HepG2 (cell line): ENCODE results near the gene CXCL8. TPM values are rescaled to one million over a fixed set of nuclear protein-coding genes. Genes with fewer than 3 reads are reported as not detected.

ENCODE experiments used
- ATAC-seq: fragments of 200-7000 bp; cut with Tn5 transposase; 3 replicates; pipeline ENCODE4 v1.9.1; 2020; ENCODE audit warnings: mild to moderate bottlenecking, moderate library complexity
- BruUV-seq: library from RNA; stranded (reverse); fragments of 400-500 nt; replicated peaks from 2 replicates; lab custom pipeline; 2021; lab: Mats Ljungman, UMichigan
- CTCF ChIA-PET: fragments of 300-600 bp; formaldehyde crosslinking; extraction: SDS; loops from one replicate; lab custom pipeline; 2021; ENCODE audit warnings: low total read pairs, inconsistent platforms, low intra/inter-chr PET ratio; lab: Yijun Ruan, JAX
- POLR2A ChIA-PET: fragments of 350-600 bp; sonication (Branson Sonifier 250); formaldehyde crosslinking; loops from one replicate; lab custom pipeline; 2020; ENCODE audit warnings: antibody characterized with exemption, inconsistent platforms; lab: Yijun Ruan, JAX
- DNase-seq: peaks from one replicate; pipeline ENCODE4 v3.0.0-alpha.2; 2015; ENCODE audit warnings: low spot score
- FAIRE-seq: peaks from 3 replicates; lab custom pipeline; 2011; peaks lifted over from hg19 to GRCh38; lab: Jason Lieb, UNC
- H2AFZ ChIP-seq: one replicate; pipeline ENCODE4 v1.6.1; 2011; ENCODE audit warnings: low read length, inconsistent platforms
- H3K27ac ChIP-seq: fragments of 300-600 bp; 3 replicates; pipeline ENCODE4 v1.8.0; 2011; ENCODE audit warnings: mixed run types, mild to moderate bottlenecking, mixed read lengths, low read length, inconsistent platforms; ENCODE audit not compliant: insufficient read depth; ENCODE audit errors: extremely low read length
- H3K27me3 ChIP-seq, 2 experiments: fragments of 200-600 bp in 1 of 2; 2 replicates in 1 of 2; 3 replicates in 1 of 2; pipeline versions ENCODE4 v1.6.0 to v1.8.0; 2011; ENCODE audit warnings: low read length in 2 of 2, mild to moderate bottlenecking in 2 of 2, moderate library complexity in 2 of 2, inconsistent platforms in 1 of 2; ENCODE audit not compliant: insufficient read depth in 2 of 2, control insufficient read depth in 1 of 2
- H3K36me3 ChIP-seq, 2 experiments: fragments of 200-600 bp in 1 of 2; replicated peaks in 1 of 2; 2 replicates in 1 of 2; 3 replicates in 1 of 2; pipeline versions ENCODE4 v1.5.1 to v1.8.0; 2011; ENCODE audit warnings: low read length in 2 of 2, inconsistent platforms in 1 of 2; ENCODE audit not compliant: insufficient read depth in 2 of 2, control insufficient read depth in 1 of 2
- H3K4me1 ChIP-seq: 2 replicates; pipeline ENCODE4 v1.5.1; 2012; ENCODE audit warnings: low read length, inconsistent platforms; ENCODE audit not compliant: insufficient read depth
- H3K4me2 ChIP-seq: 2 replicates; pipeline ENCODE4 v1.6.0; 2011; ENCODE audit warnings: low read depth, low read length, inconsistent platforms
- H3K4me3 ChIP-seq, 3 experiments: fragments of 200-600 bp in 1 of 3; sonication (generic), shearing (Covaris generic) in 1 of 3; replicated peaks in 1 of 3; 2 replicates each; pipeline ENCODE4 v1.5.1; 2011 to 2016; ENCODE audit warnings: low read length in 3 of 3, inconsistent platforms in 2 of 3, low read depth in 2 of 3, mild to moderate bottlenecking in 2 of 3, control low read depth in 1 of 3, mixed read lengths in 1 of 3; ENCODE audit not compliant: insufficient read depth in 1 of 3
- H3K79me2 ChIP-seq: one replicate; pipeline ENCODE4 v1.6.1; 2011; ENCODE audit warnings: low read length, inconsistent platforms; ENCODE audit not compliant: insufficient read depth
- H3K9ac ChIP-seq: 2 replicates; pipeline ENCODE4 v1.6.0; 2011; ENCODE audit warnings: mild to moderate bottlenecking, low read depth, low read length, inconsistent platforms; ENCODE audit not compliant: insufficient read depth
- H3K9me3 ChIP-seq: 2 replicates; pipeline ENCODE4 v1.5.1; 2012; ENCODE audit warnings: mild to moderate bottlenecking, low read length
- H4K20me1 ChIP-seq: 2 replicates; pipeline ENCODE4 v1.6.0; 2011; ENCODE audit warnings: inconsistent platforms, mild to moderate bottlenecking, low read length, moderate library complexity; ENCODE audit not compliant: insufficient read depth
- ARNTL ChIP-seq: sonication (generic); formaldehyde crosslinking; IDR thresholded peaks from 2 replicates; pipeline ENCODE4 v1.4.0; 2020; ENCODE audit warnings: mild to moderate bottlenecking, missing genetic modification reagents
- CAMTA2 ChIP-seq: sonication (generic); formaldehyde crosslinking; IDR thresholded peaks from 2 replicates; pipeline ENCODE4 v1.4.0; 2020; ENCODE audit warnings: mild to moderate bottlenecking, missing genetic modification reagents, borderline replicate concordance
- DZIP1 ChIP-seq: sonication (generic); formaldehyde crosslinking; IDR thresholded peaks from 2 replicates; pipeline ENCODE4 v1.5.0; 2020; ENCODE audit warnings: mild to moderate bottlenecking, missing genetic modification reagents
- MNT ChIP-seq: fragments of 450-650 bp; IDR thresholded peaks from 2 replicates; pipeline ENCODE4 v1.6.1; 2016
- NFKB2 ChIP-seq: sonication (generic); formaldehyde crosslinking; IDR thresholded peaks from 2 replicates; pipeline ENCODE4 v1.4.0; 2020; ENCODE audit warnings: missing genetic modification reagents, borderline replicate concordance
- SMARCE1 ChIP-seq: fragments of 450-650 bp; IDR thresholded peaks from 2 replicates; pipeline ENCODE4 v1.6.1; 2017; ENCODE audit warnings: borderline replicate concordance
- SNAPC2 ChIP-seq: sonication (generic); formaldehyde crosslinking; IDR thresholded peaks from 2 replicates; pipeline ENCODE4 v1.8.1; 2022; ENCODE audit warnings: mild to moderate bottlenecking, missing genetic modification reagents
- SYNCRIP ChIP-seq: fragments of 200-400 bp; formaldehyde crosslinking; IDR thresholded peaks from 2 replicates; pipeline ENCODE4 v1.6.1; 2018; ENCODE audit warnings: mild to moderate bottlenecking, low read depth, low read length; ENCODE audit not compliant: insufficient read depth
- ZNF207 ChIP-seq: fragments of 450-650 bp; IDR thresholded peaks from 2 replicates; pipeline ENCODE4 v1.6.1; 2016; ENCODE audit warnings: antibody characterized with exemption, borderline replicate concordance
- ZNF235 ChIP-seq: sonication (generic); formaldehyde crosslinking; IDR thresholded peaks from 2 replicates; pipeline ENCODE4 v1.8.1; 2023; ENCODE audit warnings: mild to moderate bottlenecking, missing genetic modification reagents, borderline replicate concordance
- ZNF34 ChIP-seq: sonication (generic); formaldehyde crosslinking; IDR thresholded peaks from 2 replicates; pipeline ENCODE4 v1.4.0; 2020; ENCODE audit warnings: mild to moderate bottlenecking, missing genetic modification reagents, borderline replicate concordance
- ZNF503 ChIP-seq: sonication (generic); formaldehyde crosslinking; IDR thresholded peaks from 2 replicates; pipeline ENCODE4 v1.4.0; 2020; ENCODE audit warnings: missing genetic modification reagents
- ZNF513 ChIP-seq: sonication (generic); formaldehyde crosslinking; conservative IDR thresholded peaks from 2 replicates; pipeline ENCODE4 v1.5.0; 2020; ENCODE audit warnings: missing genetic modification reagents
- ZNF713 ChIP-seq: sonication (generic); formaldehyde crosslinking; IDR thresholded peaks from 2 replicates; pipeline ENCODE4 v1.4.0; 2020; ENCODE audit warnings: mild to moderate bottlenecking, missing genetic modification reagents
- ZXDC ChIP-seq: sonication (generic); formaldehyde crosslinking; IDR thresholded peaks from 2 replicates; pipeline ENCODE4 v1.5.0; 2020; ENCODE audit warnings: mild to moderate bottlenecking, missing genetic modification reagents
- WGBS: methylation state at CpG from one replicate; pipeline ENCODE4 v1.1.6; 2017; ENCODE audit warnings: low lambda C conversion rate; 5-methylcytosine and 5-hydroxymethylcytosine counted together
- in situ Hi-C: cut with HindIII; loops from 2 replicates; pipeline ENCODE4 v1.10.0; 2017; ENCODE audit warnings: low pct_unique_long_range_greater_than_20kb; ENCODE audit not compliant: extremely low pct_ligation_motif_present
- intact Hi-C: fragments of 100-400 bp; cut with micrococcal nuclease; formaldehyde crosslinking; loops from one replicate; pipeline ENCODE4 v1.10.0; 2022; ENCODE audit not compliant: unreplicated experiment
- polyA plus RNA-seq, 8 experiments: library from polyadenylated mRNA; depleted of rRNA in 3 of 8; stranded (reverse) in 7 of 8; unstranded in 1 of 8; fragments of >200 nt; fragmentation: Illumina TruSeq in 4 of 8; extraction: Trizol in 4 of 8; gene quantifications; 2 replicates each; pipeline versions ENCODE4 v1.2.1 to v1.2.3, GENCODE V29; 2011 to 2016; ENCODE audit warnings: low read depth in 4 of 8, missing spikeins in 1 of 8, mixed read lengths in 1 of 8; ENCODE audit not compliant: insufficient read depth in 1 of 8
- total RNA-seq, 5 experiments: library from RNA; depleted of rRNA; stranded (reverse); fragments of >200 nt; fragmentation: Illumina TruSeq; extraction: Trizol; gene quantifications; 2 replicates each; pipeline ENCODE4 v1.2.3, GENCODE V29; 2016; ENCODE audit warnings: low read depth in 1 of 5

Gene CXCL8
- total and polyA plus RNA-seq, 2 of the 13 experiments (the other 11 are each of a cell fraction or from before 2014, with no cell fraction given) = 1.8 to 7.8 TPM

GRCh38 chr4:73705056-73705432 lies 35.3 kb upstream of the CXCL8 start:
- Histone ChIP-seq H3K36me3 (no peaks in the 10 kb centered on the region), H3K9me3 (no peaks in the 10 kb centered on the region), H3K27me3 (peaks cover 0 to 4% of the 10 kb centered on the region in 2 experiments; a peak in 3 of 5 replicates), H3K9ac (no peak overlapping the region), H3K79me2 (no peaks in the 10 kb centered on the region), H4K20me1 (no peaks in the 10 kb centered on the region), H3K4me3 (no peak overlapping the region), H3K4me1 (no peaks in the 10 kb centered on the region), H3K27ac (no peak overlapping the region), H2AFZ (no peak overlapping the region), H3K4me2 (no peak overlapping the region)
- ChIA-PET CTCF (no interaction called here), POLR2A (no interaction called here)
- BruUV-seq = no TSS peak
- ATAC-seq (no peak), DNase-seq (no peak), FAIRE-seq (no peak)
- in situ Hi-C loops (no loop called here), intact Hi-C loops (no loop called here)
- 6% methylated on average over 1 of the region's 1 CpG for WGBS
- TF ChIP-seq ZNF713 (CRISPR knock-in tag) (no peak), CAMTA2 (CRISPR knock-in tag) (no peak), ZNF34 (CRISPR knock-in tag) (no peak), ZNF207 (no peak), ZXDC (CRISPR knock-in tag) (no peak), SMARCE1 (no peak), SYNCRIP (no peak), ZNF235 (no peak), ARNTL (CRISPR knock-in tag) (no peak), NFKB2 (CRISPR knock-in tag) (no peak), ZNF513 (CRISPR knock-in tag) (no peak), MNT (no peak), ZNF503 (no peak), SNAPC2 (CRISPR knock-in tag) (no peak), DZIP1 (CRISPR knock-in tag) (no peak)
